Mesothelial cell of epicardium (in vitro differentiated cells): Measurements from ENCODE around the gene TIMM22. TPM values are rescaled to one million over a fixed set of nuclear protein-coding genes. Genes with fewer than 3 reads are reported as not detected.
"Not testable (repeated sequence)": the region's sequence is repeated elsewhere in the genome, so short reads cannot be mapped to it uniquely, and the experiment has no call there.

Experiments used
- DNase-seq, 2 experiments: peaks; one replicate each; pipeline ENCODE4 v3.0.0; 2021; ENCODE audit warnings: low spot score in 2 of 2; ENCODE audit not compliant: unreplicated experiment in 2 of 2
- H3K27ac Mint-ChIP-seq: 2 replicates; pipeline ENCODE4 v1.8.0; 2021; ENCODE audit warnings: mixed read lengths
- H3K27me3 Mint-ChIP-seq: 2 replicates; pipeline ENCODE4 v1.8.0; 2021; ENCODE audit warnings: low read depth, mixed read lengths
- H3K36me3 Mint-ChIP-seq: 2 replicates; pipeline ENCODE4 v1.8.0; 2021; ENCODE audit warnings: mixed read lengths
- H3K4me1 Mint-ChIP-seq: 2 replicates; pipeline ENCODE4 v1.8.0; 2021; ENCODE audit warnings: mixed read lengths
- H3K4me3 Mint-ChIP-seq: 2 replicates; pipeline ENCODE4 v1.8.0; 2021; ENCODE audit warnings: mild to moderate bottlenecking, moderate library complexity, mixed read lengths
- H3K9me3 Mint-ChIP-seq: 2 replicates; pipeline ENCODE4 v1.8.0; 2021; ENCODE audit warnings: mixed read lengths
- CTCF ChIP-seq: fragments of 200-600 bp; sonication (generic); IDR thresholded peaks from one replicate; pipeline ENCODE4 v1.5.0; 2021; ENCODE audit warnings: antibody characterized with exemption; ENCODE audit not compliant: unreplicated experiment
- total RNA-seq: library from RNA; stranded (reverse); gene quantifications from 3 replicates; pipeline ENCODE4 v1.2.1, GENCODE V29; 2021

The TIMM22 gene
- total RNA-seq, 1 donor from 2014 or later, result 15.5 TPM

- H3K4me1 Mint-ChIP-seq, result no peaks in the 10 kb centered on the region
- H3K27ac Mint-ChIP-seq, result no peak overlapping the region
- H3K27me3 Mint-ChIP-seq, result no peaks in the 10 kb centered on the region
- no peak overlapping the region for H3K4me3 Mint-ChIP-seq
- no peaks in the 10 kb centered on the region for H3K9me3 Mint-ChIP-seq
- TF ChIP-seq CTCF, result no peak
- no peak for DNase-seq
- H3K36me3 Mint-ChIP-seq, result no peaks in the 10 kb centered on the region
These were observed 9.0 kb upstream of the TIMM22 start for GRCh38 chr17:987931-988330.

GRCh38 chr17:988561-988960 is 8.4 kb upstream of the TIMM22 start:
- no peaks in the 10 kb centered on the region for H3K9me3 Mint-ChIP-seq
- H3K27ac Mint-ChIP-seq, result no peak overlapping the region
- H3K36me3 Mint-ChIP-seq, result no peaks in the 10 kb centered on the region
- no peak overlapping the region for H3K4me3 Mint-ChIP-seq
- H3K27me3 Mint-ChIP-seq, result no peaks in the 10 kb centered on the region
- H3K4me1 Mint-ChIP-seq, result no peaks in the 10 kb centered on the region
- no peak for TF ChIP-seq CTCF
- DNase-seq, result no peak

- Mint-ChIP-seq H3K27ac (no peak overlapping the region), H3K4me3 (no peak overlapping the region), H3K27me3 (no peaks in the 10 kb centered on the region), H3K4me1 (peaks cover 9% of the 10 kb centered on the region), H3K36me3 (no peaks in the 10 kb centered on the region), H3K9me3 (no peaks in the 10 kb centered on the region)
- DNase-seq, result no peak
- TF ChIP-seq CTCF, result no peak
These were observed 4.0 kb upstream of the TIMM22 start for GRCh38 chr17:992933-993332.

- H3K4me1 Mint-ChIP-seq, result peaks cover 21% of the 10 kb centered on the region
- not testable (repeated sequence) for H3K27ac Mint-ChIP-seq, DNase-seq, H3K4me3 Mint-ChIP-seq, H3K9me3 Mint-ChIP-seq, H3K27me3 Mint-ChIP-seq, H3K36me3 Mint-ChIP-seq
These were observed 1.6 kb upstream of the TIMM22 start for GRCh38 chr17:995324-995723.

GRCh38 chr17:998111-998510 is 1.2 kb downstream of the TIMM22 start:
- H3K27ac Mint-ChIP-seq, result peak overlapping the region; percentile 52
- peaks cover 44% of the 10 kb centered on the region for H3K4me1 Mint-ChIP-seq
- DNase-seq, result no peak

More at GRCh38 chr17:998111-998510, 1.2 kb downstream of the TIMM22 start:
- TF ChIP-seq CTCF, result no peak
- no peaks in the 10 kb centered on the region for H3K27me3 Mint-ChIP-seq
- H3K9me3 Mint-ChIP-seq, result no peaks in the 10 kb centered on the region
- H3K36me3 Mint-ChIP-seq, result peaks cover 20% of the 10 kb centered on the region
- peak overlapping the region; percentile 98 for H3K4me3 Mint-ChIP-seq
